Measurements from ENCODE around the gene SLC20A1. TPM values are rescaled to one million over a fixed set of nuclear protein-coding genes. Genes with fewer than 3 reads are reported as not detected.

SLC20A1 gene
- total RNA-seq, 1 donor from 2014 or later = 96.7 TPM

GRCh38 chr2:112646791-112647689 lies 1.3 kb downstream of the SLC20A1 start:
- peaks cover 58% of the 10 kb centered on the region for H4K20me1 ChIP-seq (ENCODE audit: insufficient read depth, low read length)
- Mint-ChIP-seq H3K27me3 (ENCODE audit: low read depth, unreplicated experiment) (no peaks in the 10 kb centered on the region), H3K9me3 (ENCODE audit: unreplicated experiment) (no peaks in the 10 kb centered on the region), H3K4me1 (ENCODE audit: low read depth, unreplicated experiment) (peaks cover 46% of the 10 kb centered on the region), H3K36me3 (ENCODE audit: low read depth, unreplicated experiment) (peaks cover 33% of the 10 kb centered on the region), H3K4me3 (ENCODE audit: unreplicated experiment) (peak overlapping the region; percentile 95), H3K27ac (ENCODE audit: unreplicated experiment) (no peak overlapping the region)
- peaks cover 47% of the 10 kb centered on the region for H3K4me1 ChIP-seq (ENCODE audit: insufficient read depth, low read length)
- TF ChIP-seq CTCF (IDR thresholded peaks at IDR 0.05; ENCODE audit: insufficient read depth, low read depth, low read length) = no peak
- TF ChIP-seq EZH2 (IDR thresholded peaks at IDR 0.05; ENCODE audit: insufficient read depth, low read length) = no peak
- H3K27ac ChIP-seq (ENCODE audit: low read depth, low read length) = peak overlapping the region; percentile 82
- peak overlapping the region; percentile 95 for H3K4me3 ChIP-seq (ENCODE audit: insufficient read depth, low read depth, low read length)
- peak overlapping the region; percentile 86 for H3K4me2 ChIP-seq (ENCODE audit: low read length)
- no peaks in the 10 kb centered on the region for H3K9me3 ChIP-seq (ENCODE audit: insufficient read depth, low read depth, low read length)
- peaks cover 77% of the 10 kb centered on the region for H3K79me2 ChIP-seq (ENCODE audit: insufficient read depth, low read length)
- no peaks in the 10 kb centered on the region for H3K27me3 ChIP-seq (ENCODE audit: insufficient read depth, low read length)
- no peak overlapping the region for H2AFZ ChIP-seq (ENCODE audit: low read depth, low read length)
- H3K9ac ChIP-seq (ENCODE audit: low read length) = peak overlapping the region; percentile 89
- DNase-seq (ENCODE audit: low read depth) (no peak), FAIRE-seq (no peak)
- peaks cover 47% of the 10 kb centered on the region for H3K36me3 ChIP-seq (ENCODE audit: insufficient read depth, low read length)

- H3K36me3 ChIP-seq (ENCODE audit: insufficient read depth, low read length) = peaks cover 57% of the 10 kb centered on the region
- peak overlapping the region; percentile 89 for H3K9ac ChIP-seq (ENCODE audit: low read length)
- no peaks in the 10 kb centered on the region for H3K27me3 Mint-ChIP-seq (ENCODE audit: low read depth, unreplicated experiment)
- H3K4me1 Mint-ChIP-seq (ENCODE audit: low read depth, unreplicated experiment) = peaks cover 40% of the 10 kb centered on the region
- no peak overlapping the region for H2AFZ ChIP-seq (ENCODE audit: low read depth, low read length)
- peaks cover 87% of the 10 kb centered on the region for H3K79me2 ChIP-seq (ENCODE audit: insufficient read depth, low read length)
- H3K4me2 ChIP-seq (ENCODE audit: low read length) = peak overlapping the region; percentile 86
- peaks cover 33% of the 10 kb centered on the region for H3K36me3 Mint-ChIP-seq (ENCODE audit: low read depth, unreplicated experiment)
- TF ChIP-seq CTCF (IDR thresholded peaks at IDR 0.05; ENCODE audit: insufficient read depth, low read depth, low read length) (no peak), EZH2 (IDR thresholded peaks at IDR 0.05; ENCODE audit: insufficient read depth, low read length) (no peak)
- H3K9me3 Mint-ChIP-seq (ENCODE audit: unreplicated experiment) = no peaks in the 10 kb centered on the region
- H3K4me3 Mint-ChIP-seq (ENCODE audit: unreplicated experiment) = peak overlapping the region; percentile 95
- FAIRE-seq (no peak), DNase-seq (ENCODE audit: low read depth) (no peak)
- peaks cover 40% of the 10 kb centered on the region for H3K4me1 ChIP-seq (ENCODE audit: insufficient read depth, low read length)
- H3K27ac ChIP-seq (ENCODE audit: low read depth, low read length) = peak overlapping the region; percentile 0
- H3K27ac Mint-ChIP-seq (ENCODE audit: unreplicated experiment) = no peak overlapping the region
- H3K4me3 ChIP-seq (ENCODE audit: insufficient read depth, low read depth, low read length) = peak overlapping the region; percentile 95
- H3K9me3 ChIP-seq (ENCODE audit: insufficient read depth, low read depth, low read length) = no peaks in the 10 kb centered on the region
- H4K20me1 ChIP-seq (ENCODE audit: insufficient read depth, low read length) = peaks cover 69% of the 10 kb centered on the region
- H3K27me3 ChIP-seq (ENCODE audit: insufficient read depth, low read length) = no peaks in the 10 kb centered on the region
These were observed 2.3 kb downstream of the SLC20A1 start for GRCh38 chr2:112648081-112648480.

GRCh38 chr2:112656679-112657078 lies 10.9 kb downstream of the SLC20A1 start:
- no peak for TF ChIP-seq EZH2 (IDR thresholded peaks at IDR 0.05; ENCODE audit: insufficient read depth, low read length)
- no peak for TF ChIP-seq CTCF (IDR thresholded peaks at IDR 0.05; ENCODE audit: insufficient read depth, low read depth, low read length)

More at GRCh38 chr2:112656679-112657078, 10.9 kb downstream of the SLC20A1 start:
- H3K9ac ChIP-seq (ENCODE audit: low read length) = no peak overlapping the region
- no peak for DNase-seq (ENCODE audit: low read depth)
- Mint-ChIP-seq H3K4me3 (ENCODE audit: unreplicated experiment) (no peak overlapping the region), H3K36me3 (ENCODE audit: low read depth, unreplicated experiment) (peaks cover 14% of the 10 kb centered on the region), H3K27ac (ENCODE audit: unreplicated experiment) (no peak overlapping the region), H3K9me3 (ENCODE audit: unreplicated experiment) (no peaks in the 10 kb centered on the region), H3K4me1 (ENCODE audit: low read depth, unreplicated experiment) (peaks cover 3% of the 10 kb centered on the region), H3K27me3 (ENCODE audit: low read depth, unreplicated experiment) (no peaks in the 10 kb centered on the region)
- no peak overlapping the region for H3K4me2 ChIP-seq (ENCODE audit: low read length)
- H3K4me1 ChIP-seq (ENCODE audit: insufficient read depth, low read length) = peaks cover 9% of the 10 kb centered on the region
- no peak overlapping the region for H3K4me3 ChIP-seq (ENCODE audit: insufficient read depth, low read depth, low read length)
- peaks cover 80% of the 10 kb centered on the region for H3K79me2 ChIP-seq (ENCODE audit: insufficient read depth, low read length)
- H3K27me3 ChIP-seq (ENCODE audit: insufficient read depth, low read length) = no peaks in the 10 kb centered on the region
- H3K27ac ChIP-seq (ENCODE audit: low read depth, low read length) = no peak overlapping the region
- H2AFZ ChIP-seq (ENCODE audit: low read depth, low read length) = no peak overlapping the region
- H4K20me1 ChIP-seq (ENCODE audit: insufficient read depth, low read length) = peaks cover 87% of the 10 kb centered on the region
- H3K36me3 ChIP-seq (ENCODE audit: insufficient read depth, low read length) = peaks cover 86% of the 10 kb centered on the region
- FAIRE-seq = no peak
- no peaks in the 10 kb centered on the region for H3K9me3 ChIP-seq (ENCODE audit: insufficient read depth, low read depth, low read length)

Data from astrocyte (in vitro differentiated cells and primary cell).